CD4-positive, alpha-beta T cell (primary cell): ENCODE measurements around the gene LRP11. TPM values are rescaled to one million over a fixed set of nuclear protein-coding genes. Genes with fewer than 3 reads are reported as not detected.

ENCODE experiments used
- ATAC-seq: fragments of 200-7000 bp; cut with Tn5 transposase; one replicate; pipeline ENCODE4 v1.10.0; 2022; ENCODE audit warnings: mild to moderate bottlenecking; ENCODE audit not compliant: poor library complexity
- CTCF ChIA-PET: fragments of 350-600 bp; sonication (Branson Sonifier 250); formaldehyde crosslinking; loops from one replicate; lab custom pipeline; 2021; ENCODE audit warnings: antibody characterized with exemption, inconsistent platforms; lab: Charles Lee
- POLR2A ChIA-PET: fragments of 350-600 bp; sonication (Branson Sonifier 250); formaldehyde crosslinking; loops from one replicate; lab custom pipeline; 2021; ENCODE audit warnings: antibody characterized with exemption, inconsistent platforms; lab: Charles Lee
- DNase-seq, 14 experiments: peaks; one replicate each; pipeline ENCODE4 v3.0.0-alpha.2; 2013 to 2020; ENCODE audit warnings: mixed read lengths in 2 of 14
- H3K27ac ChIP-seq, 2 donors: one replicate each; pipeline versions ENCODE4 v1.5.1 to v1.7.0; 2013; ENCODE audit warnings: low read length in 2 of 2, low read depth in 1 of 2, mild to moderate bottlenecking in 1 of 2
- H3K27me3 ChIP-seq, 2 experiments: 1 replicate in 1 of 2; 2 replicates in 1 of 2; pipeline versions ENCODE4 v1.6.1 to v1.7.0; 2013; ENCODE audit warnings: low read length in 2 of 2, control low read depth in 1 of 2, mild to moderate bottlenecking in 1 of 2, moderate library complexity in 1 of 2; ENCODE audit not compliant: insufficient read depth in 2 of 2, control insufficient read depth in 1 of 2
- H3K36me3 ChIP-seq: one replicate; pipeline ENCODE4 v1.6.1; 2013; ENCODE audit warnings: low read length, control low read depth; ENCODE audit not compliant: insufficient read depth
- H3K4me1 ChIP-seq: one replicate; pipeline ENCODE4 v1.6.1; 2013; ENCODE audit warnings: low read length, control low read depth; ENCODE audit not compliant: insufficient read depth
- H3K4me3 ChIP-seq: one replicate; pipeline ENCODE4 v1.5.1; 2013; ENCODE audit warnings: mild to moderate bottlenecking, low read length, moderate library complexity
- H3K9me3 ChIP-seq, 2 experiments: 1 replicate in 1 of 2; 2 replicates in 1 of 2; pipeline versions ENCODE4 v1.6.1 to v1.7.0; 2013; ENCODE audit warnings: low read length in 2 of 2, mild to moderate bottlenecking in 2 of 2, control low read depth in 1 of 2, moderate library complexity in 1 of 2; ENCODE audit not compliant: control insufficient read depth in 1 of 2, insufficient read depth in 1 of 2
- H3K27ac Mint-ChIP-seq: one replicate; pipeline ENCODE4 v1.8.0; 2020; ENCODE audit warnings: mixed read lengths
- H3K27me3 Mint-ChIP-seq: one replicate; pipeline ENCODE4 v1.8.0; 2021; ENCODE audit warnings: mixed read lengths
- H3K36me3 Mint-ChIP-seq: one replicate; pipeline ENCODE4 v1.8.0; 2021; ENCODE audit warnings: low read depth, mixed read lengths
- H3K4me1 Mint-ChIP-seq: one replicate; pipeline ENCODE4 v1.8.0; 2021; ENCODE audit warnings: low read depth, mixed read lengths
- H3K4me3 Mint-ChIP-seq: one replicate; pipeline ENCODE4 v1.8.0; 2020; ENCODE audit warnings: mild to moderate bottlenecking, mixed read lengths
- H3K9me3 Mint-ChIP-seq: one replicate; pipeline ENCODE4 v1.8.0; 2020; ENCODE audit warnings: mixed read lengths
- CTCF ChIP-seq: fragments of 200-600 bp; IDR thresholded peaks from one replicate; pipeline ENCODE4 v1.8.0; 2022; ENCODE audit warnings: antibody characterized with exemption, mild to moderate bottlenecking
- intact Hi-C, 2 experiments: fragments of 100-400 bp; cut with DNase I in 1 of 2; cut with micrococcal nuclease in 1 of 2; formaldehyde crosslinking; loops; one replicate each; pipeline versions ENCODE4 v1.15.1 to v1.9.0; 2023 to 2025; cut with DNase I, micrococcal nuclease
- total RNA-seq, 174 experiments: library from RNA in 2 of 174; stranded (reverse) in 2 of 174; gene quantifications; one replicate each; pipeline ENCODE4 v1.2.3 and lab custom pipeline; 2021 to 2026

LRP11 gene
- total RNA-seq, 2 experiments from 2014 or later: 0.75 to 0.99 TPM

- CTCF ChIA-PET: no interaction called here
- Mint-ChIP-seq H3K27me3 (no peaks in the 10 kb centered on the region), H3K27ac (no peak overlapping the region), H3K9me3 (no peaks in the 10 kb centered on the region), H3K4me1 (no peaks in the 10 kb centered on the region), H3K4me3 (no peak overlapping the region), H3K36me3 (peaks cover 40% of the 10 kb centered on the region)
- DNase-seq: no peak
- H3K9me3 ChIP-seq: no peaks in the 10 kb centered on the region
- no peak for ATAC-seq
- no peak overlapping the region for H3K4me3 ChIP-seq
- no peaks in the 10 kb centered on the region for H3K27me3 ChIP-seq
- POLR2A ChIA-PET: no interaction called here
- no peak overlapping the region for H3K27ac ChIP-seq
- TF ChIP-seq CTCF: no peak
- no peaks in the 10 kb centered on the region for H3K4me1 ChIP-seq
- H3K36me3 ChIP-seq: peaks cover 32% of the 10 kb centered on the region
- intact Hi-C loops: no loop called here
Measured at GRCh38 chr6:149783551-149783950, 80.6 kb downstream of the LRP11 start.

GRCh38 chr6:149782337-149782736, 81.8 kb downstream of the LRP11 start:
- Mint-ChIP-seq H3K4me3 (no peak overlapping the region), H3K27ac (no peak overlapping the region), H3K36me3 (peaks cover 41% of the 10 kb centered on the region), H3K9me3 (no peaks in the 10 kb centered on the region), H3K27me3 (no peaks in the 10 kb centered on the region), H3K4me1 (no peaks in the 10 kb centered on the region)
- no peak for TF ChIP-seq CTCF
- Histone ChIP-seq H3K27ac (no peak overlapping the region), H3K27me3 (no peaks in the 10 kb centered on the region), H3K36me3 (peaks cover 37% of the 10 kb centered on the region), H3K9me3 (no peaks in the 10 kb centered on the region), H3K4me1 (no peaks in the 10 kb centered on the region), H3K4me3 (no peak overlapping the region)
- no peak for DNase-seq
- POLR2A ChIA-PET: no interaction called here
- ATAC-seq: no peak
- intact Hi-C loops: no loop called here
- CTCF ChIA-PET: no interaction called here

- H3K4me1 ChIP-seq: no peaks in the 10 kb centered on the region
- DNase-seq: no peak
- no peak overlapping the region for H3K27ac ChIP-seq
- no peaks in the 10 kb centered on the region for H3K27me3 ChIP-seq
- no peaks in the 10 kb centered on the region for H3K9me3 ChIP-seq
- H3K27me3 Mint-ChIP-seq: no peaks in the 10 kb centered on the region
- no peak overlapping the region for H3K4me3 Mint-ChIP-seq
- no peak for ATAC-seq
- peaks cover 47% of the 10 kb centered on the region for H3K36me3 Mint-ChIP-seq
- intact Hi-C loops: no loop called here
- no peak overlapping the region for H3K27ac Mint-ChIP-seq
- ChIA-PET CTCF (no interaction called here), POLR2A (no interaction called here)
- no peak for TF ChIP-seq CTCF
- H3K36me3 ChIP-seq: peaks cover 38% of the 10 kb centered on the region
- H3K4me3 ChIP-seq: no peak overlapping the region
- H3K4me1 Mint-ChIP-seq: no peaks in the 10 kb centered on the region
- H3K9me3 Mint-ChIP-seq: no peaks in the 10 kb centered on the region
Measured at GRCh38 chr6:149781715-149782114, 82.4 kb downstream of the LRP11 start.
